HepG2 (cell line): ENCODE measurements around the gene VASH2. TPM values are rescaled to one million over a fixed set of nuclear protein-coding genes. Genes with fewer than 3 reads are reported as not detected.
A peak's percentile ranks its signal among the peaks of the same experiment; 100 is the strongest.

Experiments
- DRAP1 ChIP-seq: IDR thresholded peaks from 2 replicates; pipeline ENCODE4 v1.6.1; 2016; ENCODE audit warnings: missing genetic modification reagents, missing compliant biosample characterization
- HNRNPK ChIP-seq: fragments of 200-400 bp; formaldehyde crosslinking; IDR thresholded peaks from 2 replicates; pipeline ENCODE4 v1.6.1; 2018; ENCODE audit warnings: low read length, low read depth, moderate library complexity, mild to moderate bottlenecking; ENCODE audit not compliant: poor library complexity, severe bottlenecking
- KDM4B ChIP-seq: sonication (generic); formaldehyde crosslinking; IDR thresholded peaks from 2 replicates; pipeline ENCODE4 v1.4.0; 2020; ENCODE audit warnings: missing genetic modification reagents
- MLXIP ChIP-seq: sonication (generic); formaldehyde crosslinking; IDR thresholded peaks from 2 replicates; pipeline ENCODE4 v1.9.0; 2021; ENCODE audit warnings: missing genetic modification reagents, borderline replicate concordance
- PRDM4 ChIP-seq: sonication (generic); formaldehyde crosslinking; IDR thresholded peaks from 2 replicates; pipeline ENCODE4 v1.9.0; 2021; ENCODE audit warnings: missing genetic modification reagents, borderline replicate concordance
- PRPF4 ChIP-seq: fragments of 200-400 bp; formaldehyde crosslinking; IDR thresholded peaks from 2 replicates; pipeline ENCODE4 v1.6.1; 2016; ENCODE audit warnings: low read length, low read depth; ENCODE audit not compliant: poor library complexity, severe bottlenecking
- RORA ChIP-seq: sonication (generic); formaldehyde crosslinking; IDR thresholded peaks from 2 replicates; pipeline ENCODE4 v1.5.0; 2020; ENCODE audit warnings: mild to moderate bottlenecking, missing genetic modification reagents, moderate library complexity
- SKI ChIP-seq: fragments of 450-650 bp; IDR thresholded peaks from one replicate; pipeline ENCODE4 v1.6.1; 2018; ENCODE audit warnings: mild to moderate bottlenecking; ENCODE audit not compliant: partially characterized antibody
- SMAD3 ChIP-seq: sonication (generic); formaldehyde crosslinking; IDR thresholded peaks from 2 replicates; pipeline ENCODE4 v1.4.0; 2020; ENCODE audit warnings: missing genetic modification reagents
- SMAD9 ChIP-seq: sonication (generic); formaldehyde crosslinking; IDR thresholded peaks from 2 replicates; pipeline ENCODE4 v1.5.1; 2020; ENCODE audit warnings: mild to moderate bottlenecking, missing genetic modification reagents
- THAP7 ChIP-seq: sonication (generic); formaldehyde crosslinking; IDR thresholded peaks from 2 replicates; pipeline ENCODE4 v1.8.1; 2023; ENCODE audit warnings: mild to moderate bottlenecking, missing genetic modification reagents
- U2AF2 ChIP-seq: fragments of 200-400 bp; formaldehyde crosslinking; IDR thresholded peaks from 2 replicates; pipeline ENCODE4 v1.6.1; 2017; ENCODE audit warnings: low read depth, mild to moderate bottlenecking, low read length
- ZNF251 ChIP-seq: sonication (generic); formaldehyde crosslinking; IDR thresholded peaks from 2 replicates; pipeline ENCODE4 v1.9.0; 2021; ENCODE audit warnings: mild to moderate bottlenecking, missing genetic modification reagents
- ZNF281 ChIP-seq: sonication (generic); formaldehyde crosslinking; IDR thresholded peaks from 2 replicates; pipeline ENCODE4 v1.4.0; 2020; ENCODE audit warnings: missing genetic modification reagents, borderline replicate concordance
- ZNF761 ChIP-seq: sonication (generic); formaldehyde crosslinking; conservative IDR thresholded peaks from 2 replicates; pipeline ENCODE4 v1.4.0; 2020; ENCODE audit warnings: mild to moderate bottlenecking, missing genetic modification reagents
- ZNF777 ChIP-seq: sonication (generic); formaldehyde crosslinking; IDR thresholded peaks from 2 replicates; pipeline ENCODE4 v1.4.0; 2020; ENCODE audit warnings: missing genetic modification reagents
- ZNF878 ChIP-seq: sonication (generic); formaldehyde crosslinking; IDR thresholded peaks from 2 replicates; pipeline ENCODE4 v1.8.1; 2023; ENCODE audit warnings: mild to moderate bottlenecking, missing genetic modification reagents, moderate library complexity
- ZSCAN22 ChIP-seq: sonication (generic); formaldehyde crosslinking; IDR thresholded peaks from 2 replicates; pipeline ENCODE4 v1.4.0; 2020; ENCODE audit warnings: mild to moderate bottlenecking, missing genetic modification reagents
- ZSCAN29 ChIP-seq: sonication (generic); formaldehyde crosslinking; conservative IDR thresholded peaks from 2 replicates; pipeline ENCODE4 v1.4.0; 2020; ENCODE audit warnings: mild to moderate bottlenecking, missing genetic modification reagents
- polyA plus RNA-seq, 8 experiments: library from polyadenylated mRNA; depleted of rRNA in 3 of 8; stranded (reverse) in 7 of 8; unstranded in 1 of 8; fragments of >200 nt; fragmentation: Illumina TruSeq in 4 of 8; extraction: Trizol in 4 of 8; gene quantifications; 2 replicates each; pipeline versions ENCODE4 v1.2.1 to v1.2.3, GENCODE V29; 2011 to 2016; ENCODE audit warnings: low read depth in 4 of 8, missing spikeins in 1 of 8, mixed read lengths in 1 of 8; ENCODE audit not compliant: insufficient read depth in 1 of 8
- total RNA-seq, 5 experiments: library from RNA; depleted of rRNA; stranded (reverse); fragments of >200 nt; fragmentation: Illumina TruSeq; extraction: Trizol; gene quantifications; 2 replicates each; pipeline ENCODE4 v1.2.3, GENCODE V29; 2016; ENCODE audit warnings: low read depth in 1 of 5

The VASH2 gene
- total and polyA plus RNA-seq, 2 of the 13 experiments (the other 11 are each of a cell fraction or from before 2014, with no cell fraction given) = 0.44 to 1.00 TPM

DNA sequence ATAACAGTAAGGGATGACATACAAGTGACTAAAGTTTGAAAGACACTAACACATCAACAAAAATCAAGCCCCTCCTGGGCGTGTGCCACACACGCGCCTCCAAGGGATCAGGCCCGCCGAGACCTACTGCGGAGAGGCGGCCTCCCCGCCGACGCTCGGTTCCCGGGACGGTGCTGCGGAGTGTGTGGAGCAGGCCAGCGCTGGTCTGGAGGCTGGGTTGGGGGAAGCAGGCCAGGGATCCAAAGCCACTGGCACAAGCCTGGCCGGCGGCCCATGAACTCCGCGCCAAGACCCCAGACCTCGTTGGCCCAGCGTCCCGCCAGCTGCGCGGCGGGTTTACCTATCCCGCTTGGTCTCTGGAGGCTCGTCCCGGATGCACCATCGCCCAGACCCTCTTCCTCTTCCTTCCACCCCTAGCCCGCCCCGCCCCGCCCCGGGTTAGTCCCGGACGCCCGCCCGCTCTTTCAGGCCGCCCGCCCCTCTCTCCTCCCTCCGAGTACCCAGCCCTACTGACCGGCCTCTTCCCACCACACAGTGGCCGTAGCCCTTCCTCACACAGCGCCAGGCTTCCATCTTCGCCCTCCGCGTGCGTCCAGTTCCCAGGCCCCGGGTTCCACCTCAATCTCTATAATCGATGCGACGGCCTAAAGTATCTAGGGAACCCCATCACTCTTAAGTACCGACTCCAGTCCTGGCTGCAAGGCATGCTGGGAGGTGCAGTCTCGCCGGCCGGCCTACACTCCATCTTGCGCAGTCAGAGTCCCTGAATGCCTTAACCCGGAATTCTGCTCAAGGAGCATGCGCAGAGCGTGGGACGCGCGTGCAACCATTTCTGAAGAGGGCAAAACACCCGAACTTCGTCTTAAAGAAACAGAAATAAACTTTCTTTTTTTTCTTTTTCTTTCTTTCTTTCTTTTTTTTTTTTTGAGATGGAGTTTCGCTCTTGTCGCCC lies 65.0 kb downstream of the VASH2 start, which contains the start of gene ANGEL2 (continued):
- TF ChIP-seq ZNF281 (CRISPR knock-in tag) = no peak
- no peak for TF ChIP-seq RORA (CRISPR knock-in tag)
- TF ChIP-seq U2AF2 = no peak
- no peak for TF ChIP-seq KDM4B (CRISPR knock-in tag)
- peak; percentile 83 for TF ChIP-seq DRAP1 (CRISPR knock-in tag)
- no peak for TF ChIP-seq PRDM4 (CRISPR knock-in tag)
- no peak for TF ChIP-seq MLXIP
- TF ChIP-seq SKI = peak; percentile 27
- TF ChIP-seq SMAD9 (CRISPR knock-in tag) = no peak
- TF ChIP-seq SMAD3 (CRISPR knock-in tag) = peak; percentile 32; the same call in 1 of the 2 replicates
- TF ChIP-seq PRPF4 = no peak
- 0 out of 2 replicates have a peak, but pooled peaks have one; percentile 42 for TF ChIP-seq ZNF878
- TF ChIP-seq THAP7 = peak; percentile 87
- TF ChIP-seq ZNF251 = no peak
- TF ChIP-seq ZNF777 (CRISPR knock-in tag) = no peak
- TF ChIP-seq HNRNPK = peak; percentile 57
- peak; percentile 34; the same call in 1 of the 2 replicates for TF ChIP-seq ZNF761 (CRISPR knock-in tag)
- TF ChIP-seq ZSCAN22 (CRISPR knock-in tag) = no peak
- no peak for TF ChIP-seq ZSCAN29 (CRISPR knock-in tag)
